Body of pancreas (tissue), 4 donors: Measurements from ENCODE around the gene WFS1. TPM values are rescaled to one million over a fixed set of nuclear protein-coding genes. Genes with fewer than 3 reads are reported as not detected.

Experiments
- ATAC-seq: fragments of 150-250 bp; one replicate; pipeline ENCODE4 v1.9.1; 2016
- DNase-seq, 4 donors: peaks; one replicate each; pipeline ENCODE4 v3.0.0-alpha.2; 2019
- H3K27ac ChIP-seq, 4 donors: fragments of 200-600 bp; sonication (generic); 1 replicate in 3 of 4; 2 replicates in 1 of 4; pipeline versions ENCODE4 v1.5.1 to v1.6.1; 2016 to 2019; ENCODE audit warnings: mild to moderate bottlenecking in 1 of 4, mixed read lengths in 1 of 4, moderate library complexity in 1 of 4
- H3K27me3 ChIP-seq, 2 donors: fragments of 200-600 bp; sonication (generic); one replicate each; pipeline ENCODE4 v1.6.0; 2016; ENCODE audit warnings: mild to moderate bottlenecking in 1 of 2
- H3K36me3 ChIP-seq, 2 donors: fragments of 200-600 bp; sonication (generic); replicated peaks in 1 of 2; 2 replicates each; pipeline ENCODE4 v1.5.1; 2016; ENCODE audit warnings: low read depth in 2 of 2; ENCODE audit not compliant: insufficient read depth in 1 of 2
- H3K4me1 ChIP-seq: fragments of 200-600 bp; sonication (generic); one replicate; pipeline ENCODE4 v1.6.0; 2016
- H3K4me3 ChIP-seq, 2 donors: fragments of 200-600 bp; sonication (generic); 1 replicate in 1 of 2; 2 replicates in 1 of 2; pipeline ENCODE4 v1.5.1; 2016 to 2019
- H3K9me3 ChIP-seq, 3 donors: fragments of 200-600 bp; sonication (generic); 1 replicate in 2 of 3; 2 replicates in 1 of 3; pipeline ENCODE4 v1.5.1; 2016
- CTCF ChIP-seq, 7 experiments: fragments of 450-650 bp in 4 of 7; fragments of 200-600 bp in 3 of 7; sonication (generic) in 3 of 7; IDR thresholded peaks; one replicate each; pipeline ENCODE4 v1.5.1; 2016 to 2019; ENCODE audit warnings: antibody characterized with exemption in 7 of 7
- POLR2A ChIP-seq, 3 donors: fragments of 450-650 bp; IDR thresholded peaks; one replicate each; pipeline ENCODE4 v1.6.1; 2016; ENCODE audit warnings: antibody characterized with exemption in 3 of 3, mild to moderate bottlenecking in 2 of 3
- WGBS, 2 donors: methylation state at CpG; one replicate each; pipeline ENCODE4 v1.1.5; 2017; 5-methylcytosine and 5-hydroxymethylcytosine counted together
- intact Hi-C: fragments of 100-400 bp; cut with DNase I; formaldehyde crosslinking; loops from one replicate; pipeline ENCODE4 v1.15.1; 2023
- total RNA-seq, 2 donors: library from RNA; depleted of rRNA; stranded (reverse); fragments of >200 nt; gene quantifications; one replicate each; pipeline ENCODE4 v1.1.0, GENCODE V29; 2016

Gene WFS1
- total RNA-seq, 2 donors from 2014 or later = 18.4 to 31.6 TPM

- Histone ChIP-seq H3K27me3 (no peaks in the 10 kb centered on the region), H3K27ac (no peak overlapping the region), H3K4me3 (no peak overlapping the region), H3K36me3 (no peaks in the 10 kb centered on the region), H3K9me3 (no peaks in the 10 kb centered on the region), H3K4me1 (no peaks in the 10 kb centered on the region)
- 56% methylated on average over 17 of the region's 17 CpGs for WGBS, 2 donors
- ATAC-seq (no peak), DNase-seq (no peak)
- intact Hi-C loops = no loop called here
- TF ChIP-seq CTCF (IDR thresholded peaks at IDR 0.05) = no peak
- TF ChIP-seq POLR2A (IDR thresholded peaks at IDR 0.05) = no peak
Observed at GRCh38 chr4:6235901-6236640, 33.6 kb upstream of the WFS1 start.

DNA sequence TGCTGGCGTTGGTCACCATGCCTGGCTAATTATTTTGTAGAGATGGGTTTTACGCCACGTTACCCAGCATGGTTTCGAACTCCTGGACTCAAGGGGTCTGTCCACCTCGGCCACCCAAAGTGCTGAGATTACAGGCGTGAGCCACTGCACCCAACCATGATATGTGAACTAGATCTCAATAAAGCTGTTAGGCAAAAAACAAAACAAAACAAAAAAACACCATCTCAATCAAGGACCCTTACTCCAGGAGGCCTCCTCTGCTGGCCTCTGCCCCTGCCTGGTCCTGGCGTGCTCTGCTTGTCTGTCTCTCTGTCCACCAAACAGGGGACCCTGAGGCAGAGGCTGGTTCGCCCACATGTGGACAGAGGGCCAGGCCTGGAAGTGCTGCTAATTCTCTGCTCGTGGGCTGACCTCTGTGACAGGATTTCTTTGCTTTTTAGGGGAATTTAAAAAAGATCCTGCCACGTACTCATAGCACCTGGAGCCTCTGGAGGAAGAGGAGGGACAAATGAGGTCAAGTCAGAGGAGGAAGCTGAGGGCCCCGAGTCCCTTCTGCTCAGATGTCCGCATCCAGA lies 32.7 kb upstream of the WFS1 start:
- WGBS, 2 donors = 56 to 58% methylated on average over 12 of the region's 12 CpGs
- Histone ChIP-seq H3K9me3 (no peaks in the 10 kb centered on the region), H3K4me1 (no peaks in the 10 kb centered on the region), H3K27me3 (no peaks in the 10 kb centered on the region), H3K36me3 (no peaks in the 10 kb centered on the region), H3K27ac (no peak overlapping the region), H3K4me3 (no peak overlapping the region)
- intact Hi-C loops = no loop called here
- ATAC-seq = no peak
- TF ChIP-seq POLR2A (IDR thresholded peaks at IDR 0.05) (no peak), CTCF (IDR thresholded peaks at IDR 0.05) (no peak)
- no peak for DNase-seq

- Histone ChIP-seq H3K27ac (no peak overlapping the region), H3K9me3 (peaks cover 0 to 7% (median 0%) of the 10 kb centered on the region in 3 donors), H3K27me3 (no peaks in the 10 kb centered on the region), H3K4me3 (no peak overlapping the region), H3K36me3 (no peaks in the 10 kb centered on the region), H3K4me1 (no peaks in the 10 kb centered on the region)
- intact Hi-C loops = no loop called here
- ATAC-seq (no peak), DNase-seq (peak in 1 of 4 donors; percentile 2)
- WGBS, 2 donors = 52 to 66% methylated on average over 8 of the region's 8 CpGs
- TF ChIP-seq CTCF (IDR thresholded peaks at IDR 0.05) (no peak), POLR2A (IDR thresholded peaks at IDR 0.05) (no peak)
Observed at GRCh38 chr4:6239486-6239885, 30.2 kb upstream of the WFS1 start.

DNA sequence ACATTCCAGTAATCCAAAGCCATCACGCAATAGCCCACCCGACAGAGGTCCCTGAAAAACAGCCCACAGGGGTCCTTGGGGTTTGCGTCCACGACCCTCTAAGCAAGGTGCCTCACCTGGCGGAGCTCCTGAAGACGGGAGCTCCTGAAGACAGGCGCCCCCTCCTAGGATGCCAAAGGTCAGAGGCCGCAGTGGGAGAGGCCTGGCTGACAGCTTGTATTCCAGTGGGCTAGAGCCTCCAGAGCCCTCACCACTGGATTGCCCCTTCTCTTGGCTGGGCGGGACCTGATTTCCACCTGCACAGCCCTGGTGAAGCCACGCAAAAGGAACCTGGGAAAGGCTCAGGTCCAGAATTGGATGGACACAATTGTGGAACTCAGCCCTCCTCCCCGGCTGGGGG lies 29.7 kb upstream of the WFS1 start:
- no peaks in the 10 kb centered on the region for H3K36me3 ChIP-seq
- no peaks in the 10 kb centered on the region for H3K27me3 ChIP-seq
- 57 to 60% methylated on average over 10 to 11 of the region's 11 CpGs for WGBS, 2 donors
- ATAC-seq = no peak
- H3K27ac ChIP-seq = no peak overlapping the region
- no peak for TF ChIP-seq CTCF (IDR thresholded peaks at IDR 0.05)
- TF ChIP-seq POLR2A (IDR thresholded peaks at IDR 0.05) = no peak
- peaks cover 0 to 10% (median 0%) of the 10 kb centered on the region in 3 donors for H3K9me3 ChIP-seq
- intact Hi-C loops = no loop called here
- DNase-seq = peak in 1 of 4 donors; percentile 5
- no peaks in the 10 kb centered on the region for H3K4me1 ChIP-seq
- H3K4me3 ChIP-seq = no peak overlapping the region
